K562 (cell line): Measurements from ENCODE around the gene ANKRD31. TPM values are rescaled to one million over a fixed set of nuclear protein-coding genes. Genes with fewer than 3 reads are reported as not detected.
A peak's percentile ranks its signal among the peaks of the same experiment; 100 is the strongest.

ENCODE experiments used
- CCNT2 ChIP-seq: IDR thresholded peaks from 2 replicates; pipeline ENCODE4 v1.6.1; 2011; ENCODE audit warnings: borderline replicate concordance, low read depth, mild to moderate bottlenecking, moderate library complexity, mixed read lengths, low read length; ENCODE audit not compliant: insufficient read length; ENCODE audit errors: extremely low read depth
- CHD2 ChIP-seq: IDR thresholded peaks from 2 replicates; pipeline ENCODE4 v1.6.1; 2011; ENCODE audit warnings: low read depth, low read length
- E2F6 ChIP-seq, 2 experiments: IDR thresholded peaks; 2 replicates each; pipeline ENCODE4 v1.6.1; 2011; ENCODE audit warnings: borderline replicate concordance in 1 of 2, control low read depth in 1 of 2, low read depth in 1 of 2, low read length in 1 of 2, mild to moderate bottlenecking in 1 of 2, mixed read lengths in 1 of 2, moderate library complexity in 1 of 2; ENCODE audit not compliant: insufficient read depth in 1 of 2, insufficient read length in 1 of 2, poor library complexity in 1 of 2, severe bottlenecking in 1 of 2; ENCODE audit errors: extremely low read depth in 1 of 2
- ELF1 ChIP-seq: fragments of 200-800 bp; sonication (Bioruptor generic); IDR thresholded peaks from 2 replicates; pipeline ENCODE4 v1.6.1; 2016; ENCODE audit warnings: missing genetic modification characterization, missing compliant biosample characterization
- EP400 ChIP-seq: fragments of 450-650 bp; IDR thresholded peaks from 2 replicates; pipeline ENCODE4 v1.6.1; 2017; ENCODE audit warnings: antibody characterized with exemption, mild to moderate bottlenecking, moderate library complexity
- GABPB1 ChIP-seq: sonication (generic); formaldehyde crosslinking; IDR thresholded peaks from 2 replicates; pipeline ENCODE4 v1.8.0; 2022; ENCODE audit warnings: mild to moderate bottlenecking, missing genetic modification reagents
- GATAD2A ChIP-seq: fragments of 450-650 bp; IDR thresholded peaks from 2 replicates; pipeline ENCODE4 v1.6.1; 2017
- HOXB6 ChIP-seq: fragments of 250-450 bp; sonication (Bioruptor Pico); IDR thresholded peaks from 2 replicates; pipeline ENCODE4 v1.5.1; 2022; ENCODE audit warnings: mild to moderate bottlenecking, borderline replicate concordance
- MAX ChIP-seq: sonication (generic); formaldehyde crosslinking; IDR thresholded peaks from 2 replicates; pipeline ENCODE4 v1.9.0; 2022; ENCODE audit warnings: mild to moderate bottlenecking, missing genetic modification reagents
- NBN ChIP-seq: fragments of 450-650 bp; IDR thresholded peaks from 2 replicates; pipeline ENCODE4 v1.6.1; 2016; ENCODE audit warnings: low read depth, mild to moderate bottlenecking
- PCBP1 ChIP-seq: fragments of 200-400 bp; formaldehyde crosslinking; IDR thresholded peaks from 2 replicates; pipeline ENCODE4 v1.6.1; 2018; ENCODE audit warnings: mild to moderate bottlenecking, low read depth, low read length; ENCODE audit not compliant: poor library complexity, severe bottlenecking
- POLR2A ChIP-seq: fragments of 450-650 bp; conservative IDR thresholded peaks from 2 replicates; pipeline ENCODE4 v1.6.1; 2016
- SAFB ChIP-seq: fragments of 200-400 bp; formaldehyde crosslinking; IDR thresholded peaks from 2 replicates; pipeline ENCODE4 v1.6.1; 2017; ENCODE audit warnings: low read depth, low read length, borderline replicate concordance
- SMAD2 ChIP-seq: fragments of 150-350 bp; IDR thresholded peaks from 2 replicates; pipeline ENCODE4 v1.6.1; 2014; ENCODE audit warnings: low read depth, mild to moderate bottlenecking, low read length
- TAF1 ChIP-seq: IDR thresholded peaks from 2 replicates; pipeline ENCODE4 v1.6.1; 2011; ENCODE audit warnings: mild to moderate bottlenecking, low read length, moderate library complexity; ENCODE audit not compliant: insufficient read depth, control insufficient read depth, severe bottlenecking; ENCODE audit errors: extremely low read depth
- TCFL5 ChIP-seq: fragments of 250-450 bp; sonication (Bioruptor Pico); conservative IDR thresholded peaks from 2 replicates; pipeline ENCODE4 v1.6.1; 2021; ENCODE audit warnings: mild to moderate bottlenecking, moderate library complexity, matching md5 sums
- TOE1 ChIP-seq, 2 experiments: fragments of 450-650 bp in 1 of 2; sonication (generic) in 1 of 2; formaldehyde crosslinking in 1 of 2; IDR thresholded peaks; 2 replicates each; pipeline versions ENCODE4 v1.7.1 to v1.8.0; 2016 to 2022; ENCODE audit warnings: borderline replicate concordance in 2 of 2, mild to moderate bottlenecking in 2 of 2, antibody characterized with exemption in 1 of 2, inconsistent platforms in 1 of 2, low read depth in 1 of 2, missing genetic modification reagents in 1 of 2, moderate library complexity in 1 of 2
- ZBTB17 ChIP-seq: fragments of 450-650 bp; formaldehyde crosslinking; IDR thresholded peaks from 2 replicates; pipeline ENCODE4 v1.4.0; 2020; ENCODE audit warnings: mild to moderate bottlenecking
- ZBTB33 ChIP-seq: sonication (generic); formaldehyde crosslinking; IDR thresholded peaks from 2 replicates; pipeline ENCODE4 v1.8.1; 2023; ENCODE audit warnings: mild to moderate bottlenecking, missing genetic modification reagents
- polyA plus RNA-seq, 8 experiments: library from polyadenylated mRNA; depleted of rRNA in 4 of 8; stranded (reverse) in 5 of 8; unstranded in 3 of 8; fragments of >200 nt; fragmentation: Nextera tagmentation in 2 of 8; fragmentation: Illumina TruSeq in 1 of 8; extraction: Ambion mirVana in 2 of 8; extraction: Trizol in 1 of 8; gene quantifications; 2 replicates each; pipeline versions ENCODE4 v1.2.1 to v1.2.3, GENCODE V29; 2011 to 2014; ENCODE audit warnings: inconsistent platforms in 1 of 8, missing spikeins in 1 of 8
- total RNA-seq, 7 experiments: library from RNA; depleted of rRNA in 6 of 7; stranded (reverse); fragments of >200 nt in 6 of 7; fragmentation: Illumina TruSeq in 2 of 7; extraction: Trizol in 2 of 7; gene quantifications; 2 replicates each; pipeline versions ENCODE4 v1.2.1 to v1.2.3, GENCODE V29; 2011 to 2021; ENCODE audit warnings: low replicate concordance in 1 of 7
- TF ChIP-seq, protein P1 (sequence below): sonication (generic); formaldehyde crosslinking; IDR thresholded peaks from 2 replicates; pipeline ENCODE4 v1.8.1; 2022; ENCODE audit warnings: missing genetic modification reagents

The ANKRD31 gene
- total and polyA plus RNA-seq, 9 of the 15 experiments (the other 6 are each of a cell fraction or from before 2014, with no cell fraction given) = under 0.01 to 0.11 (median 0.05) TPM; not detected in 1

- TF ChIP-seq TCFL5 (CRISPR knock-in tag) (no peak), TAF1 (peak; percentile 48), E2F6 (IDR thresholded peaks at IDR 0.05; ENCODE audit: borderline replicate concordance in 1 of 2, extremely low read depth in 1 of 2, insufficient read depth in 1 of 2, insufficient read length in 1 of 2, low read depth in 1 of 2, low read length in 1 of 2, poor library complexity in 1 of 2, severe bottlenecking in 1 of 2) (peak; percentile 14 to 86), TOE1 (IDR thresholded peaks at IDR 0.05; ENCODE audit: borderline replicate concordance) (no peak), TOE1 (CRISPR knock-in tag; IDR thresholded peaks at IDR 0.05; ENCODE audit: borderline replicate concordance, low read depth) (no peak), GATAD2A (peak; percentile 68; the same call in 1 of the 2 replicates), ELF1 (peak; percentile 92), EP400 (peak; percentile 77), POLR2A (peak; percentile 72), CHD2 (no peak), NBN (no peak), MAX (CRISPR knock-in tag) (peak; percentile 39), ZBTB17 (CRISPR knock-in tag) (peak; percentile 20; the same call in 1 of the 2 replicates), SMAD2 (no peak), PCBP1 (no peak), HOXB6 (no peak), GABPB1 (peak; percentile 78), ZBTB33 (CRISPR knock-in tag) (peak; percentile 49), SAFB (peak; percentile 99), CCNT2 (peak; percentile 95)
- TF ChIP-seq, protein P1, sequence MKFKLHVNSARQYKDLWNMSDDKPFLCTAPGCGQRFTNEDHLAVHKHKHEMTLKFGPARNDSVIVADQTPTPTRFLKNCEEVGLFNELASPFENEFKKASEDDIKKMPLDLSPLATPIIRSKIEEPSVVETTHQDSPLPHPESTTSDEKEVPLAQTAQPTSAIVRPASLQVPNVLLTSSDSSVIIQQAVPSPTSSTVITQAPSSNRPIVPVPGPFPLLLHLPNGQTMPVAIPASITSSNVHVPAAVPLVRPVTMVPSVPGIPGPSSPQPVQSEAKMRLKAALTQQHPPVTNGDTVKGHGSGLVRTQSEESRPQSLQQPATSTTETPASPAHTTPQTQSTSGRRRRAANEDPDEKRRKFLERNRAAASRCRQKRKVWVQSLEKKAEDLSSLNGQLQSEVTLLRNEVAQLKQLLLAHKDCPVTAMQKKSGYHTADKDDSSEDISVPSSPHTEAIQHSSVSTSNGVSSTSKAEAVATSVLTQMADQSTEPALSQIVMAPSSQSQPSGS (CRISPR knock-in tag) = no peak
Measured at GRCh38 chr5:75236322-75237316, at the start of gene ANKRD31 (continued).
